LNCaP clone FGC (cell line): Measurements from ENCODE around the gene USH1C.

Experiments used
- DNase-seq: peaks from one replicate; pipeline ENCODE4 v3.0.0-alpha.2; 2011; ENCODE audit warnings: low read depth
- H3K4me3 ChIP-seq: 2 replicates; pipeline ENCODE4 v1.5.1; 2011; ENCODE audit warnings: mild to moderate bottlenecking, low read depth, low read length, control low read depth
- TF ChIP-seq, protein P1 (sequence below): IDR thresholded peaks from 2 replicates; pipeline ENCODE4 v1.5.1; 2012; ENCODE audit warnings: mild to moderate bottlenecking; ENCODE audit not compliant: control insufficient read depth, insufficient read depth; ENCODE audit errors: extremely low read depth

USH1C gene

DNA sequence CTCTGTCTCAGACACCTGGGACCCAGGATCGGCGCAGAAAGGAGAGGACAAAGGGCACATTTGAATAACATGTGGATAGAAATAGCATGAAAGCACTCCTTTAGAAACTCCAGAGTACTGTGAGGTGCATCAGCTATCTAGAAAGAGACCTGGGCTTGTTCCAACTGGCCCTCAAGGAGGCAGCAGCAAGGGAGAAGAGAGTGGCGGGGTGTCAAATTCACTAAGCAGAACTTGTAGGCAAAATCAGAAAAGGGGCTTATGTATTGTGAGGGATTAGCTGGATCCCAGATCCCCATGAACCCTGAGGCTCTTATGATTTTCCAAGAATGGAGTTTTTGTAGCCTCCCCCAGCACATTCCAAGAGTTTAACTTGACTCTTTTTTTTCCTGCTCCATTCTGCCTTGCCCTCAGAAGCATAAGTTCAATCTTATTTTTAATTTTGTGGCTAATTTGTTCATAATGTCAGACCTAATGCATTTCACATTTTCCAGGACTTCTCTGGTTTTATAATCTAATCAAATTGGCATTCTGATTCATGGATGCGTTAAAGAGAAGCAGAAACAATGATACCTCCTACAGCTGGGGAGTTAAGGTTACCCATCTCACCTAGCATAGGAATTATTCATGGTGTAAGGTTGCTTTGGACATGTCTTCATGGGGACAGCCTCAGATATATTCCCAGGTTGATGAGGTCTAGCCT, 33.6 kb downstream of the USH1C start:
- no peak overlapping the region for H3K4me3 ChIP-seq
- DNase-seq, result no peak

DNA sequence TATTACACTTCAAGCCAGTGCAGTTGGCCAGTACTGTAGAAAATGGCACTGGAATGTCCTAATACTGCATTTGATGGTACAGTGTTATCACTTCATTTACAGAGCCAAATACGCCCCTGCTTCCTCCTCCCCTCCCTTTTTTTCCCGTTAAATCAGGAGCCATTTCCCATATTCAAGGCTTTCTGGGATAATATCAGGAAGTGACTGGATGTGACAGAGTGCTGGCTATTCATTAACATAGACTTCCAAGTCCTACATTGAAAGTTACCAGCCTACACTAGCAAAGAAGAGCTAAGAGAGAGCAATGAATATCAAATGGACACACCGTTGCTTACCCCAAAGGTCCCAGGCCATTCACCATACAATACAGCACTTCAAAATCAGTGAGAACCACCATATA, 35.4 kb downstream of the USH1C start:
- no peak for DNase-seq
- H3K4me3 ChIP-seq, result no peak overlapping the region
- TF ChIP-seq, protein P1, sequence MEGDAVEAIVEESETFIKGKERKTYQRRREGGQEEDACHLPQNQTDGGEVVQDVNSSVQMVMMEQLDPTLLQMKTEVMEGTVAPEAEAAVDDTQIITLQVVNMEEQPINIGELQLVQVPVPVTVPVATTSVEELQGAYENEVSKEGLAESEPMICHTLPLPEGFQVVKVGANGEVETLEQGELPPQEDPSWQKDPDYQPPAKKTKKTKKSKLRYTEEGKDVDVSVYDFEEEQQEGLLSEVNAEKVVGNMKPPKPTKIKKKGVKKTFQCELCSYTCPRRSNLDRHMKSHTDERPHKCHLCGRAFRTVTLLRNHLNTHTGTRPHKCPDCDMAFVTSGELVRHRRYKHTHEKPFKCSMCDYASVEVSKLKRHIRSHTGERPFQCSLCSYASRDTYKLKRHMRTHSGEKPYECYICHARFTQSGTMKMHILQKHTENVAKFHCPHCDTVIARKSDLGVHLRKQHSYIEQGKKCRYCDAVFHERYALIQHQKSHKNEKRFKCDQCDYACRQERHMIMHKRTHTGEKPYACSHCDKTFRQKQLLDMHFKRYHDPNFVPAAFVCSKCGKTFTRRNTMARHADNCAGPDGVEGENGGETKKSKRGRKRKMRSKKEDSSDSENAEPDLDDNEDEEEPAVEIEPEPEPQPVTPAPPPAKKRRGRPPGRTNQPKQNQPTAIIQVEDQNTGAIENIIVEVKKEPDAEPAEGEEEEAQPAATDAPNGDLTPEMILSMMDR, result no peak

More for the DNA sequence above, 33.6 kb downstream of the USH1C start:
- TF ChIP-seq, protein P1, result no peak

DNA sequence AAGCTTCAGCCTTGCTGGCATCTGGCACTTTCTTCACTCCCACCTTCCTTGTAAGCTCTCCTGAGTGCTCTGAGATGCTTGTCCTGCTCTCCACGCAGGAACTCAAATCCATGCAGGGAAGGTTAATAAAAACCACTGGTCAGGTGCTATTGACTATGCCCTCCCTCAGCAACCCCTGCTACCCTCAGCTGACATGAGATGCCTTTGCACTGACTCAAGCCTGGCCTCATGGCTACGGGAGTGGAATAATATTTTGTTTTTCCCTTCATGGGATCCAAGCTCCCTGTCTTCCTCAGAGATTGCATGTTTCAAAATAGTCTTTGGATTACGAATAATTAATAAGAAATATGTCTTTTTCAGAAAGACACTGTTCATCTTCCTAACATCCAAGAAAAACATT, 35.9 kb downstream of the USH1C start:
- no peak overlapping the region for H3K4me3 ChIP-seq
- TF ChIP-seq, protein P1, result no peak
- no peak for DNase-seq

DNA sequence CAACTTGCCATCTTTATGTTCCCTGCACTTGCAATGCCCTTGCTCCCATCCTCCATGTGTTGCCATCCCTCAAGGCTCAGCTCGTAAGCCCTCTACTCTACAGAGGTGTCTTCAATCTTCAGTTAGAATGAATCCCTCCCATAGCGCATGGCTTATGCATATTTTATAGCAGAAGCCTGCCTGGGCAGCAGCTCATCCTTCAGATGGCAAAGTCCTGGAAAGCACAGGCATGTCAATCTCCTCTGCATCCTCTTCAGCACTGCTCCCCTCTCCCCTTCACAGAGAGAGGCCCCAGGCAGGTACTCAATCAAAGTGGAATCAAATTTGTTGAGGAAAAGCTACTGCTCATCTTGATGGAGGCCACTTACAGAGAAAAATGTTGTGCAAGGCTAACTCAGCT, 36.4 kb downstream of the USH1C start:
- DNase-seq, result no peak
- TF ChIP-seq, protein P1, result no peak
- no peak overlapping the region for H3K4me3 ChIP-seq

DNA sequence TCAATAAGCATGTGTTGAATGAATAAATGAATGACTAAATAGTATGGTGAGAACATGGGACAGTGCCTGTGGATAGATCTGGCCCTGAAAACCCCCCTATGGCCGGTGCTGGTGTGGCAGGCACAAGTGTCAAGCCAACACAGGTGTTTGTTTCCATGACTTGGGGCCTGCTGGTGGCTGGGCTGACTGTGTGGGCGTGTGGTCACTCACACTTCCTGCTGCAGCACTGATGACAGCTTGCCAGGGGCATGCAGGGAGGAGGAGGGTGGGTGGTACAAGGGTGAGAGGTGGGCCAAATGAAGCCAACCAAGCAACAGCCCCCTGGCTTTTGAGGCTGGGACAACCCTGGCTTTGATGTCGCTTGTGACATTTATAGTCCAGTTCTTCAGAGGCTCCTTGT, 37.3 kb downstream of the USH1C start:
- TF ChIP-seq, protein P1, result no peak

DNA sequence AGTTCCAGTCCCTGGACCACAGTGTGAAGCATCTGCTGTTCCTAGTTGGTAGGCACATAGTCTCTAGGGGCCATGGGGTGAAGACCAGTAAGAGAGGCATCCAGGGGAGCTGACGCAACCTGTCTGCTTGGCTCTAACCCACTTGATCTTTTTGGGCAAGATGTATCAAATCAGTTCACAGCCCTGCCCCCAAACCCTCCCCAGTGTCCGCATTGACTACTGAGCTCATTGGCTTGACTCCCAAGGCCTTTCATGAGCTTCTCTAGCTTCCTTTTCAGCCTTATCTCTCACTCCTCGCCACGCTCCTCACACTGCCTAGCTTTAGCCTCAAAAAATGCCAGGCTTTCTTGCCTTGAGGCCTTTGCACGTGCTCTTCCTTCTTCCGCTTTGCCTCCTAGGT, 37.9 kb downstream of the USH1C start:
- no peak overlapping the region for H3K4me3 ChIP-seq
- TF ChIP-seq, protein P1, result no peak
- DNase-seq, result no peak

More for the DNA sequence above, 37.3 kb downstream of the USH1C start:
- H3K4me3 ChIP-seq, result no peak overlapping the region
- no peak for DNase-seq

DNA sequence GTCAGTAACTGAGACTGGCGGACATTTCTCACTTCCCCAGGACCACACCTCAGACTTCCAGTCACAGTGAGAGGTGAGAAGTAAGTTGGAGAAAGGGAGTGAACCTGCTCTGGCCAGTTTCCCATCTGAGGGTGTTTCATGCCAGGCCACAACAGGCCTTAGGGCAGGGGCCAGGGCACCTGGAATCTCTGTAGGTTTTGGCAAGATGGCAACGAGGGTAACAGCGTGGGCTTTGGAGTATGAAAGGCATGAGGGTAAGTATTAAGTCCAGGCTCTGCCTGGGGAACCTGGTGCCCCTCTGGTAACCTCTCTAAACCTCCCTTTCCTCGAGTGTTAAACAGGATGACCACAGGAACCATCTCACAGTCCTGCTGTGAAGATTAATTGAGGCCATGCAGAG, 39.1 kb downstream of the USH1C start:
- TF ChIP-seq, protein P1, result no peak
- H3K4me3 ChIP-seq, result no peak overlapping the region
- DNase-seq, result no peak
